Measurements from ENCODE around the gene UCP3. TPM values are rescaled to one million over a fixed set of nuclear protein-coding genes. Genes with fewer than 3 reads are reported as not detected.

The UCP3 gene
- total RNA-seq, 1 donor from 2014 or later: 0.06 TPM

GRCh38 chr11:74000307-74001133, 8.4 kb downstream of the UCP3 start:
- no peak for TF ChIP-seq CTCF (conservative IDR thresholded peaks at IDR 0.05; ENCODE audit: low read depth, low read length)
- DNase-seq (ENCODE audit: low read depth): no peak
- H3K4me3 ChIP-seq (ENCODE audit: low read depth, low read length): no peak overlapping the region

GRCh38 chr11:73999581-74000306, 9.1 kb downstream of the UCP3 start:
- H3K4me3 ChIP-seq (ENCODE audit: low read depth, low read length): no peak overlapping the region
- TF ChIP-seq CTCF (conservative IDR thresholded peaks at IDR 0.05; ENCODE audit: low read depth, low read length): no peak
- no peak for DNase-seq (ENCODE audit: low read depth)

GRCh38 chr11:73998846-73999575, 9.9 kb downstream of the UCP3 start:
- no peak for DNase-seq (ENCODE audit: low read depth)
- TF ChIP-seq CTCF (conservative IDR thresholded peaks at IDR 0.05; ENCODE audit: low read depth, low read length): no peak
- H3K4me3 ChIP-seq (ENCODE audit: low read depth, low read length): no peak overlapping the region

- TF ChIP-seq CTCF (conservative IDR thresholded peaks at IDR 0.05; ENCODE audit: low read depth, low read length): no peak
- DNase-seq (ENCODE audit: low read depth): no peak
- H3K4me3 ChIP-seq (ENCODE audit: low read depth, low read length): no peak overlapping the region
These were observed 11.6 kb downstream of the UCP3 start for GRCh38 chr11:73997120-73997770.

GRCh38 chr11:73996161-73996747, 12.6 kb downstream of the UCP3 start:
- H3K4me3 ChIP-seq (ENCODE audit: low read depth, low read length): no peak overlapping the region
- TF ChIP-seq CTCF (conservative IDR thresholded peaks at IDR 0.05; ENCODE audit: low read depth, low read length): no peak
- DNase-seq (ENCODE audit: low read depth): no peak

- TF ChIP-seq CTCF (conservative IDR thresholded peaks at IDR 0.05; ENCODE audit: low read depth, low read length): no peak
- no peak overlapping the region for H3K4me3 ChIP-seq (ENCODE audit: low read depth, low read length)
These were observed 13.2 kb downstream of the UCP3 start for GRCh38 chr11:73995731-73996130.

More at GRCh38 chr11:73995731-73996130, 13.2 kb downstream of the UCP3 start:
- no peak for DNase-seq (ENCODE audit: low read depth)
